IPS-NIHi11 (cell line): Measurements from ENCODE around the gene KRT10.
"Not testable (repeated sequence)": the region's sequence is repeated elsewhere in the genome, so short reads cannot be mapped to it uniquely, and the experiment has no call there.

Experiments used
- DNase-seq: peaks from one replicate; pipeline ENCODE4 v3.0.0; 2012; ENCODE audit warnings: mixed read lengths, low spot score

KRT10 gene

GRCh38 chr17:40822132-40822812, at the start of gene KRT10:
Gene KRT10, minus strand, starts transcription at chr17:40822614. Its CDS starts 29 bp downstream, at chr17:40822585.
- DNase-seq, result no peak

GRCh38 chr17:40871316-40871715, 48.9 kb upstream of the KRT10 start:
- no peak for DNase-seq

GRCh38 chr17:40870136-40870535, 47.7 kb upstream of the KRT10 start:
- no peak for DNase-seq

GRCh38 chr17:40866838-40867237, 44.4 kb upstream of the KRT10 start, which contains the start of gene KRT12:
Gene KRT12, minus strand, starts transcription at chr17:40867223. Its CDS starts 37 bp downstream, at chr17:40867186.
- no peak for DNase-seq

- DNase-seq, result no peak
These were observed 42.4 kb upstream of the KRT10 start for GRCh38 chr17:40864661-40865390.

- peak; percentile 85 for DNase-seq
These were observed 40.7 kb upstream of the KRT10 start for GRCh38 chr17:40862985-40863733.

GRCh38 chr17:40859536-40859935, 37.1 kb upstream of the KRT10 start:
- no peak for DNase-seq

- not testable (repeated sequence) for DNase-seq
These were observed 36.3 kb upstream of the KRT10 start for GRCh38 chr17:40858667-40859066.

- DNase-seq, result no peak
These were observed 35.1 kb upstream of the KRT10 start for GRCh38 chr17:40857535-40857934.

- DNase-seq, result no peak
These were observed 31.9 kb upstream of the KRT10 start for GRCh38 chr17:40854175-40854814.

- no peak for DNase-seq
These were observed 29.9 kb upstream of the KRT10 start for GRCh38 chr17:40852364-40852763.

GRCh38 chr17:40850293-40850972, 28.0 kb upstream of the KRT10 start:
- no peak for DNase-seq

- no peak for DNase-seq
These were observed 27.3 kb upstream of the KRT10 start for GRCh38 chr17:40849723-40850122.

- DNase-seq, result no peak
These were observed 26.3 kb upstream of the KRT10 start for GRCh38 chr17:40848583-40849235.

- no peak for DNase-seq
These were observed 24.2 kb upstream of the KRT10 start for GRCh38 chr17:40846515-40847144.

- DNase-seq, result no peak
These were observed 22.3 kb upstream of the KRT10 start for GRCh38 chr17:40844671-40845107.

GRCh38 chr17:40843242-40843641, 20.8 kb upstream of the KRT10 start:
- DNase-seq, result no peak

GRCh38 chr17:40841246-40841645, 18.8 kb upstream of the KRT10 start:
- DNase-seq, result peak; percentile 19

GRCh38 chr17:40839194-40839593, 16.8 kb upstream of the KRT10 start:
- DNase-seq, result no peak

GRCh38 chr17:40836020-40836419, 13.6 kb upstream of the KRT10 start:
- DNase-seq, result no peak

- no peak for DNase-seq
These were observed 11.5 kb upstream of the KRT10 start for GRCh38 chr17:40833882-40834281.
